Type B pancreatic cell (in vitro differentiated cells): ENCODE measurements around the gene LZTFL1. TPM values are rescaled to one million over a fixed set of nuclear protein-coding genes. Genes with fewer than 3 reads are reported as not detected.

Source experiments
- DNase-seq: peaks from one replicate; pipeline ENCODE4 v3.0.0; 2021; ENCODE audit warnings: mixed read lengths; ENCODE audit not compliant: unreplicated experiment; ENCODE audit errors: extremely low spot score
- H3K27ac Mint-ChIP-seq: 2 replicates; pipeline ENCODE4 v1.8.0; 2021; ENCODE audit warnings: mild to moderate bottlenecking, mixed read lengths
- H3K27me3 Mint-ChIP-seq: 2 replicates; pipeline ENCODE4 v1.8.0; 2021; ENCODE audit warnings: mixed read lengths
- H3K36me3 Mint-ChIP-seq: 2 replicates; pipeline ENCODE4 v1.8.0; 2021; ENCODE audit warnings: mixed read lengths
- H3K4me1 Mint-ChIP-seq: one replicate; pipeline ENCODE4 v1.8.0; 2021; ENCODE audit warnings: mixed read lengths; ENCODE audit not compliant: unreplicated experiment
- H3K4me3 Mint-ChIP-seq: 2 replicates; pipeline ENCODE4 v1.8.0; 2021; ENCODE audit warnings: mild to moderate bottlenecking, mixed read lengths
- H3K9me3 Mint-ChIP-seq: 2 replicates; pipeline ENCODE4 v1.8.0; 2021; ENCODE audit warnings: mixed read lengths
- total RNA-seq: library from RNA; stranded (reverse); gene quantifications from 2 replicates; pipeline ENCODE4 v1.2.1, GENCODE V29; 2021; ENCODE audit warnings: low replicate concordance
- TF ChIP-seq, protein P1 (sequence below): fragments of 200-600 bp; sonication (generic); conservative IDR thresholded peaks from 2 replicates; pipeline ENCODE4 v1.5.0; 2021; ENCODE audit warnings: antibody characterized with exemption, mild to moderate bottlenecking

LZTFL1 gene
- total RNA-seq, 1 donor from 2014 or later = 36.0 TPM

- H3K27ac Mint-ChIP-seq = no peak within 1 kb of the TSS
- TF ChIP-seq, protein P1, sequence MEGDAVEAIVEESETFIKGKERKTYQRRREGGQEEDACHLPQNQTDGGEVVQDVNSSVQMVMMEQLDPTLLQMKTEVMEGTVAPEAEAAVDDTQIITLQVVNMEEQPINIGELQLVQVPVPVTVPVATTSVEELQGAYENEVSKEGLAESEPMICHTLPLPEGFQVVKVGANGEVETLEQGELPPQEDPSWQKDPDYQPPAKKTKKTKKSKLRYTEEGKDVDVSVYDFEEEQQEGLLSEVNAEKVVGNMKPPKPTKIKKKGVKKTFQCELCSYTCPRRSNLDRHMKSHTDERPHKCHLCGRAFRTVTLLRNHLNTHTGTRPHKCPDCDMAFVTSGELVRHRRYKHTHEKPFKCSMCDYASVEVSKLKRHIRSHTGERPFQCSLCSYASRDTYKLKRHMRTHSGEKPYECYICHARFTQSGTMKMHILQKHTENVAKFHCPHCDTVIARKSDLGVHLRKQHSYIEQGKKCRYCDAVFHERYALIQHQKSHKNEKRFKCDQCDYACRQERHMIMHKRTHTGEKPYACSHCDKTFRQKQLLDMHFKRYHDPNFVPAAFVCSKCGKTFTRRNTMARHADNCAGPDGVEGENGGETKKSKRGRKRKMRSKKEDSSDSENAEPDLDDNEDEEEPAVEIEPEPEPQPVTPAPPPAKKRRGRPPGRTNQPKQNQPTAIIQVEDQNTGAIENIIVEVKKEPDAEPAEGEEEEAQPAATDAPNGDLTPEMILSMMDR = no peak
- no peak for DNase-seq
- no peaks in the 10 kb centered on the region for H3K36me3 Mint-ChIP-seq
- no peaks in the 10 kb centered on the region for H3K9me3 Mint-ChIP-seq
- no peak within 1 kb of the TSS for H3K4me3 Mint-ChIP-seq
- peaks cover 11% of the 10 kb centered on the region for H3K4me1 Mint-ChIP-seq
- peaks cover 5% of the 10 kb centered on the region for H3K27me3 Mint-ChIP-seq
Observed at GRCh38 chr3:45885979-45886705, 44.2 kb upstream of the LZTFL1 start, which contains the start of gene CCR9. CCR9 (plus strand) TSS chr3:45886543; CDS start chr3:45894934, 8,391 bp downstream.

DNA sequence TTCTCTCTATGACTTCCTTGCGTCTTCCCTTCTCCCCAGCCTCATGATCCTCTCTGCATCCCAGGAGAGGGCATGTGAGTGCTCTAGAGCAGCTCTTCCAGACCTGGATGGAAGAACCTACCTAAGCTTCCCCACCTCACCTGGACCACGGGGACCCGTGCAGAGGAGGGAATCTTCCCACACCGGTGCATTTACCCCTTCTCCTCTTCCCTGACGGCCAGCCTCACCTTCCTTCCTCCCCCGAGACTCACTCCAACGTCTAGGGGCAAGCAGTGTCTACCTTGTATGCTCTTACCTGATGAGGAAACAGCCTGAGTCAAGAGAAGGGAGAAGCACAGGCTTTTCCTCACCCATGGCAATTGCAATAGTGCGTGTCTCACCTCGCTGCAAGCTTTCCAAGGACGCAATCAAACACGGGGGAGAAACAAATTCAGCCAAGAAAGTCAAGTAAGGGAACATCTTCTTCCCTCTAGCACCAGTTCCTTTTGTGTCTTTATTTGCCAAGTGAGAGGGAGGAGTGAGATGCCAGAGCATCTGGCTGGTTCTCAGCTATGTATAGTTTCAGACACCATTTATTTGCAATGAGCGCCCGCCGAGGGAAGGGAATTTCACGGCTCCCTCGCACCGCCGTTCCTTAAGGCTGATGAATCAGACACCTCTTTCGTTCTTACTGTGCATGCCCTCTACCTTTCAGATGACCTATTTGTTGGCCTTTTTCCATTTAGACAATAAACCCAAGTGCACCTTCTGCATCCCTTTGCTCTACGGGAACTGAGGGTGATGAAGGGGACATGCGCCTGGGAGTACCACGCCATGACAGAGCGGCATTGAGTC lies 42.7 kb upstream of the LZTFL1 start:
- Mint-ChIP-seq H3K4me3 (no peak overlapping the region), H3K36me3 (no peaks in the 10 kb centered on the region), H3K4me1 (peaks cover 7% of the 10 kb centered on the region), H3K27me3 (peaks cover 5% of the 10 kb centered on the region), H3K9me3 (no peaks in the 10 kb centered on the region), H3K27ac (no peak overlapping the region)
- DNase-seq = no peak
- TF ChIP-seq, protein P1 = no peak

- peaks cover 8% of the 10 kb centered on the region for H3K27me3 Mint-ChIP-seq
- TF ChIP-seq, protein P1 = no peak
- DNase-seq = no peak
Observed at GRCh38 chr3:45881078-45882022, 39.4 kb upstream of the LZTFL1 start.

DNA sequence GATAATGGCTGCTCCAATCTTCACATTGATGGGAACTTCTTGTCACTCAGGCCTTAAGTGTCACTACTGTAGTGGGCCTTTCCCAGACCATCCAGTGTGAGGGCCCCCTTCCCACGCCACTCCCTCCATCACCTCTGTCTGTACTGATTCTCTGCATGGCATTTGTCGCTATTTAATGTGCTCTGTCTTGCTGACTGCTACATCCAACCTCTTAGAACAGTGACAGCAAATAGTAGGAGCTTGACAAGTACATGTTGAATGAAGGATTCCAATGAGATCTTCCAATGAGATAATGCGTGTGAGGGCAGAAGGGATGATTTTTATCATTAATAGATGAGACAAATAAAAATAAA lies 38.8 kb upstream of the LZTFL1 start:
- Mint-ChIP-seq H3K4me3 (no peak overlapping the region), H3K4me1 (peaks cover 7% of the 10 kb centered on the region), H3K27me3 (peaks cover 8% of the 10 kb centered on the region), H3K27ac (no peak overlapping the region), H3K9me3 (no peaks in the 10 kb centered on the region), H3K36me3 (no peaks in the 10 kb centered on the region)
- TF ChIP-seq, protein P1 = no peak
- DNase-seq = no peak

More at GRCh38 chr3:45881078-45882022, 39.4 kb upstream of the LZTFL1 start:
- H3K27ac Mint-ChIP-seq = no peak overlapping the region
- H3K4me1 Mint-ChIP-seq = peaks cover 7% of the 10 kb centered on the region
- H3K9me3 Mint-ChIP-seq = no peaks in the 10 kb centered on the region
- no peak overlapping the region for H3K4me3 Mint-ChIP-seq
- H3K36me3 Mint-ChIP-seq = no peaks in the 10 kb centered on the region

DNA sequence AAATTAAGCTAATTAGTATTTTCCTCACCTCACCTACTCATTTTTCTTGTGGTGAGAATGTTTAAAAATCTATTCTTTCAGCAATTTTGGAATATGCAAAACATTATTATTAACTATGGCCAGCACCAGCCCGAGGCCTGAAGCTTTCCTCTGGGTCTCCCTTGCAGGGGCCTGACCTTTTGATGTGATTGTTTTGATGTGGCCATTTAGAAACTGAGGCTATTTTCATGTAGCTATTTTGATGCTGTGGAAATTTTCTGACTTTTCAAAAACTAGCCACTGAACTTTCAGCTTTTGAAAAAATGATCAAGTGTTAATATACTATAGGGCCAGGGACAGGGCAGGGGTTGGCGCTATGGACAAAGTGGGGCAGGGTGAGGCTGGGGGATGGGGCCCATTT lies 36.2 kb upstream of the LZTFL1 start:
- Mint-ChIP-seq H3K36me3 (no peaks in the 10 kb centered on the region), H3K27ac (no peak overlapping the region)

More for the DNA sequence above, 36.2 kb upstream of the LZTFL1 start:
- TF ChIP-seq, protein P1 = no peak
- Mint-ChIP-seq H3K4me3 (no peak overlapping the region), H3K4me1 (peaks cover 7% of the 10 kb centered on the region), H3K27me3 (peaks cover 5% of the 10 kb centered on the region), H3K9me3 (no peaks in the 10 kb centered on the region)
- no peak for DNase-seq
